Thoracic aorta (tissue), 2 donors: ENCODE results near the gene USP30. TPM values are rescaled to one million over a fixed set of nuclear protein-coding genes. Genes with fewer than 3 reads are reported as not detected.

Experiments used
- ATAC-seq: fragments of 150-250 bp; one replicate; pipeline ENCODE4 v1.8.0; 2017; ENCODE audit warnings: low read depth; ENCODE audit not compliant: insufficient number of reproducible peaks, low FRiP score
- DNase-seq: peaks from one replicate; pipeline ENCODE4 v3.0.0-alpha.2; 2020; ENCODE audit warnings: low spot score
- H3K27ac ChIP-seq, 2 donors: fragments of 200-600 bp; sonication (generic); 1 replicate in 1 of 2; 2 replicates in 1 of 2; pipeline ENCODE4 v1.5.1; 2016; ENCODE audit warnings: mild to moderate bottlenecking in 2 of 2, moderate library complexity in 2 of 2
- H3K27me3 ChIP-seq: fragments of 200-600 bp; sonication (generic); replicated peaks from 2 replicates; pipeline ENCODE4 v1.6.0; 2016; ENCODE audit warnings: mild to moderate bottlenecking; ENCODE audit not compliant: insufficient read depth
- H3K36me3 ChIP-seq: fragments of 200-600 bp; sonication (generic); one replicate; pipeline ENCODE4 v1.5.1; 2016
- H3K4me1 ChIP-seq, 2 donors: fragments of 200-600 bp; sonication (generic); 1 replicate in 1 of 2; 2 replicates in 1 of 2; pipeline versions ENCODE4 v1.5.1 to v1.6.0; 2016; ENCODE audit warnings: low read depth in 2 of 2, mild to moderate bottlenecking in 1 of 2; ENCODE audit not compliant: control insufficient read depth in 1 of 2
- H3K4me3 ChIP-seq: fragments of 200-600 bp; sonication (generic); 2 replicates; pipeline ENCODE4 v1.5.1; 2016; ENCODE audit warnings: mild to moderate bottlenecking
- H3K9me3 ChIP-seq: fragments of 200-600 bp; sonication (generic); 2 replicates; pipeline ENCODE4 v1.5.1; 2016
- total RNA-seq, 2 donors: library from RNA; depleted of rRNA; stranded (reverse); fragments of >200 nt; gene quantifications; one replicate each; pipeline versions ENCODE4 v1.1.0 to v1.2.3, GENCODE V29; 2016
- TF ChIP-seq, protein P1 (sequence below): fragments of 200-600 bp; sonication (generic); IDR thresholded peaks from one replicate; pipeline ENCODE4 v1.5.1; 2019; ENCODE audit warnings: antibody characterized with exemption

USP30 gene
- total RNA-seq, 2 donors from 2014 or later: 9.5 to 27.5 TPM

GRCh38 chr12:109120557-109120956 is 68.2 kb downstream of the USP30 start:
- ATAC-seq (no peak), DNase-seq (no peak)
- TF ChIP-seq, protein P1, sequence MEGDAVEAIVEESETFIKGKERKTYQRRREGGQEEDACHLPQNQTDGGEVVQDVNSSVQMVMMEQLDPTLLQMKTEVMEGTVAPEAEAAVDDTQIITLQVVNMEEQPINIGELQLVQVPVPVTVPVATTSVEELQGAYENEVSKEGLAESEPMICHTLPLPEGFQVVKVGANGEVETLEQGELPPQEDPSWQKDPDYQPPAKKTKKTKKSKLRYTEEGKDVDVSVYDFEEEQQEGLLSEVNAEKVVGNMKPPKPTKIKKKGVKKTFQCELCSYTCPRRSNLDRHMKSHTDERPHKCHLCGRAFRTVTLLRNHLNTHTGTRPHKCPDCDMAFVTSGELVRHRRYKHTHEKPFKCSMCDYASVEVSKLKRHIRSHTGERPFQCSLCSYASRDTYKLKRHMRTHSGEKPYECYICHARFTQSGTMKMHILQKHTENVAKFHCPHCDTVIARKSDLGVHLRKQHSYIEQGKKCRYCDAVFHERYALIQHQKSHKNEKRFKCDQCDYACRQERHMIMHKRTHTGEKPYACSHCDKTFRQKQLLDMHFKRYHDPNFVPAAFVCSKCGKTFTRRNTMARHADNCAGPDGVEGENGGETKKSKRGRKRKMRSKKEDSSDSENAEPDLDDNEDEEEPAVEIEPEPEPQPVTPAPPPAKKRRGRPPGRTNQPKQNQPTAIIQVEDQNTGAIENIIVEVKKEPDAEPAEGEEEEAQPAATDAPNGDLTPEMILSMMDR: no peak
- Histone ChIP-seq H3K9me3 (no peaks in the 10 kb centered on the region), H3K36me3 (no peaks in the 10 kb centered on the region), H3K4me1 (peaks cover 4 to 15% of the 10 kb centered on the region in 2 donors), H3K27ac (no peak overlapping the region), H3K4me3 (no peak overlapping the region), H3K27me3 (no peaks in the 10 kb centered on the region)

GRCh38 chr12:109121346-109121880 is 69.0 kb downstream of the USP30 start:
- DNase-seq (no peak), ATAC-seq (no peak)
- no peaks in the 10 kb centered on the region for H3K27me3 ChIP-seq
- no peaks in the 10 kb centered on the region for H3K36me3 ChIP-seq
- no peak overlapping the region for H3K27ac ChIP-seq
- H3K4me3 ChIP-seq: no peak overlapping the region
- peaks cover 4 to 6% of the 10 kb centered on the region in 2 donors for H3K4me1 ChIP-seq
- H3K9me3 ChIP-seq: no peaks in the 10 kb centered on the region
- TF ChIP-seq, protein P1: no peak

GRCh38 chr12:109124878-109125648 is 72.7 kb downstream of the USP30 start:
- Histone ChIP-seq H3K27me3 (no peaks in the 10 kb centered on the region), H3K9me3 (no peaks in the 10 kb centered on the region), H3K27ac (no peak overlapping the region), H3K36me3 (no peaks in the 10 kb centered on the region), H3K4me1 (no peaks in the 10 kb centered on the region), H3K4me3 (no peak overlapping the region)
- DNase-seq: no peak
- no peak for ATAC-seq
- TF ChIP-seq, protein P1: no peak

GRCh38 chr12:109125791-109126190 is 73.4 kb downstream of the USP30 start:
- DNase-seq: no peak
- TF ChIP-seq, protein P1: no peak
- Histone ChIP-seq H3K9me3 (no peaks in the 10 kb centered on the region), H3K27me3 (no peaks in the 10 kb centered on the region), H3K36me3 (no peaks in the 10 kb centered on the region), H3K27ac (no peak overlapping the region), H3K4me1 (peaks cover 0 to 3% of the 10 kb centered on the region in 2 donors), H3K4me3 (no peak overlapping the region)
- no peak for ATAC-seq

- DNase-seq (no peak), ATAC-seq (no peak)
- Histone ChIP-seq H3K36me3 (no peaks in the 10 kb centered on the region), H3K27ac (no peak overlapping the region), H3K9me3 (no peaks in the 10 kb centered on the region), H3K4me1 (peaks cover 0 to 7% of the 10 kb centered on the region in 2 donors), H3K4me3 (no peak overlapping the region), H3K27me3 (no peaks in the 10 kb centered on the region)
- TF ChIP-seq, protein P1: no peak
Observed at GRCh38 chr12:109126784-109127183, 74.4 kb downstream of the USP30 start.
